MCF 10A (cell line): ENCODE data around the gene BLOC1S1. TPM values are rescaled to one million over a fixed set of nuclear protein-coding genes. Genes with fewer than 3 reads are reported as not detected.

Source experiments
- BruUV-seq: library from RNA; stranded (reverse); fragments of 400-500 nt; replicated peaks from 2 replicates; lab custom pipeline; 2021; lab: Mats Ljungman, UMichigan
- CTCF ChIA-PET: fragments of 300-600 bp; sonication (Branson Sonifier 250); formaldehyde crosslinking; extraction: SDS; loops from one replicate; lab custom pipeline; 2021; ENCODE audit warnings: antibody characterized with exemption, inconsistent platforms; lab: Yijun Ruan, JAX
- POLR2A ChIA-PET: fragments of 300-600, 350-650 bp; sonication (Branson Sonifier 250); formaldehyde crosslinking; extraction: SDS; loops from one replicate; lab custom pipeline; 2020; ENCODE audit warnings: antibody characterized with exemption, inconsistent platforms; lab: Yijun Ruan, JAX
- DNase-seq: peaks from one replicate; pipeline ENCODE4 v3.0.0-alpha.2; 2018; ENCODE audit not compliant: unreplicated experiment
- H3K27ac Mint-ChIP-seq: one replicate; pipeline ENCODE4 v1.8.0; 2022; ENCODE audit warnings: mild to moderate bottlenecking, low read depth, mixed read lengths; ENCODE audit not compliant: unreplicated experiment
- H3K27me3 Mint-ChIP-seq: one replicate; pipeline ENCODE4 v1.8.0; 2022; ENCODE audit warnings: mixed read lengths; ENCODE audit not compliant: insufficient read depth, unreplicated experiment
- H3K36me3 Mint-ChIP-seq: one replicate; pipeline ENCODE4 v1.8.0; 2022; ENCODE audit warnings: mild to moderate bottlenecking, moderate library complexity, mixed read lengths; ENCODE audit not compliant: insufficient read depth, unreplicated experiment
- H3K4me1 Mint-ChIP-seq: one replicate; pipeline ENCODE4 v1.8.0; 2022; ENCODE audit warnings: mixed read lengths; ENCODE audit not compliant: insufficient read depth, unreplicated experiment
- H3K4me3 Mint-ChIP-seq: one replicate; pipeline ENCODE4 v1.8.0; 2022; ENCODE audit warnings: mild to moderate bottlenecking, moderate library complexity, mixed read lengths; ENCODE audit not compliant: unreplicated experiment
- H3K9me3 Mint-ChIP-seq: one replicate; pipeline ENCODE4 v1.8.0; 2022; ENCODE audit warnings: mixed read lengths; ENCODE audit not compliant: unreplicated experiment
- intact Hi-C: fragments of 100-400 bp; cut with micrococcal nuclease; formaldehyde crosslinking; loops from 2 replicates; pipeline ENCODE4 v1.14.1; 2022
- total RNA-seq: library from RNA; stranded (reverse); gene quantifications from 2 replicates; pipeline ENCODE4 v1.2.3, GENCODE V29; 2022
- TF ChIP-seq, protein P1 (sequence below): fragments of 200-600 bp; IDR thresholded peaks from one replicate; pipeline ENCODE4 v1.8.0; 2022; ENCODE audit warnings: antibody characterized with exemption, mild to moderate bottlenecking; ENCODE audit not compliant: unreplicated experiment

Gene BLOC1S1
- total RNA-seq, 1 experiment from 2014 or later, result 75.8 TPM

GRCh38 chr12:55681142-55682077, 34.4 kb upstream of the BLOC1S1 start:
- TF ChIP-seq, protein P1, sequence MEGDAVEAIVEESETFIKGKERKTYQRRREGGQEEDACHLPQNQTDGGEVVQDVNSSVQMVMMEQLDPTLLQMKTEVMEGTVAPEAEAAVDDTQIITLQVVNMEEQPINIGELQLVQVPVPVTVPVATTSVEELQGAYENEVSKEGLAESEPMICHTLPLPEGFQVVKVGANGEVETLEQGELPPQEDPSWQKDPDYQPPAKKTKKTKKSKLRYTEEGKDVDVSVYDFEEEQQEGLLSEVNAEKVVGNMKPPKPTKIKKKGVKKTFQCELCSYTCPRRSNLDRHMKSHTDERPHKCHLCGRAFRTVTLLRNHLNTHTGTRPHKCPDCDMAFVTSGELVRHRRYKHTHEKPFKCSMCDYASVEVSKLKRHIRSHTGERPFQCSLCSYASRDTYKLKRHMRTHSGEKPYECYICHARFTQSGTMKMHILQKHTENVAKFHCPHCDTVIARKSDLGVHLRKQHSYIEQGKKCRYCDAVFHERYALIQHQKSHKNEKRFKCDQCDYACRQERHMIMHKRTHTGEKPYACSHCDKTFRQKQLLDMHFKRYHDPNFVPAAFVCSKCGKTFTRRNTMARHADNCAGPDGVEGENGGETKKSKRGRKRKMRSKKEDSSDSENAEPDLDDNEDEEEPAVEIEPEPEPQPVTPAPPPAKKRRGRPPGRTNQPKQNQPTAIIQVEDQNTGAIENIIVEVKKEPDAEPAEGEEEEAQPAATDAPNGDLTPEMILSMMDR, result peak; percentile 37
- CTCF ChIA-PET, result interaction anchor here (0.6 to 1.2 kb wide), 4 partner anchors 8 to 358 kb away, joined by 3 to 4 read pairs (median 3); partner anchors contain the start of gene OR10P1
- peaks cover 25% of the 10 kb centered on the region for H3K27me3 Mint-ChIP-seq
- H3K27ac Mint-ChIP-seq, result no peak overlapping the region
- H3K9me3 Mint-ChIP-seq, result no peaks in the 10 kb centered on the region
- peak; percentile 75 for DNase-seq
- intact Hi-C loops, result loop anchor here (1.0 to 2.0 kb wide), 3 partner anchors 40 to 55 kb away; partner anchors contain the start of gene CD63
- peaks cover 9% of the 10 kb centered on the region for H3K4me1 Mint-ChIP-seq
- POLR2A ChIA-PET, result interaction anchor here (0.7 kb wide), 1 partner anchor 34 kb away, joined by 3 read pairs; the partner anchor contains the start of gene BLOC1S1
- no peaks in the 10 kb centered on the region for H3K36me3 Mint-ChIP-seq
- H3K4me3 Mint-ChIP-seq, result no peak overlapping the region
- no TSS peak for BruUV-seq

DNA sequence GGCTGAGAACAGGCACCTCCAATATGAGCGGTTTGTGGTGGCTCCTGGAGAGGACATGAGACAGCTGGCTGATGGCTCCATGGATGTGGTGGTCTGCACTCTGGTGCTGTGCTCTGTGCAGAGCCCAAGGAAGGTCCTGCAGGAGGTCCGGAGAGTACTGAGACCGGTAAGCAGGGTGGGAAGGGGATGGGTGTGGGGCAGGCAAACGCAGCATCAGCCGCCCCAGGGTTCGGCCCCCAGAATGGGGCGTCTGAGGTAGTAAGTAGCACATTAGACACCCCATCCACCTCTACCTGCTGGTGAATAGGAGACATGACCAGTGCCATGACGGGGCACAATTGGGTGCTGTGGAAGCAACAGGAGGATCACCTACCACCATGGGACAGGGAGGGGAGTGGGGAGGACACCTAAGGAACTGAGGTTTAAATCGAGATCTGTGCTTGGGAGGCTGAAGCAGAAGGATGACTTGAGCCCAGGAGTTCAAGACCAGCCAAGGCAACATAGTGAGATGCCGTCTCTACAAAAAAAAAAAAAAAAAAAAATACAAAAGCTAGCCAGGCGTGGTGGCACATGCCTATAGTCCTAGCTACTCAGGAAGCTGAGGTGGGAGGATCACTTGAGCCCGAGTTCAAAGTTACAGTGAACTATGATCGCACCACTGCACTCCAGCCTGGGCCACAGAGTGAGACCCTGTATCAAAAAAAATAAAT, 33.6 kb upstream of the BLOC1S1 start:
- Mint-ChIP-seq H3K36me3 (no peaks in the 10 kb centered on the region), H3K4me3 (no peak overlapping the region), H3K4me1 (peaks cover 9% of the 10 kb centered on the region), H3K27me3 (peaks cover 25% of the 10 kb centered on the region), H3K9me3 (no peaks in the 10 kb centered on the region), H3K27ac (no peak overlapping the region)
- ChIA-PET POLR2A (interaction anchor here (0.7 kb wide), 1 partner anchor 34 kb away, joined by 3 read pairs; the partner anchor contains the start of gene BLOC1S1), CTCF (interaction anchor here (0.8 to 1.2 kb wide), 2 partner anchors 9 to 15 kb away, joined by 3 to 4 read pairs; no protein-coding TSS in a partner anchor)
- intact Hi-C loops, result no loop called here
- BruUV-seq, result no TSS peak
- TF ChIP-seq, protein P1, result no peak
- no peak for DNase-seq

- DNase-seq, result no peak
- Mint-ChIP-seq H3K4me1 (peaks cover 9% of the 10 kb centered on the region), H3K4me3 (no peak overlapping the region), H3K9me3 (no peaks in the 10 kb centered on the region), H3K27ac (no peak overlapping the region), H3K36me3 (no peaks in the 10 kb centered on the region), H3K27me3 (peaks cover 30% of the 10 kb centered on the region)
- POLR2A ChIA-PET, result no interaction called here
- BruUV-seq, result no TSS peak
- intact Hi-C loops, result no loop called here
- TF ChIP-seq, protein P1, result no peak
- CTCF ChIA-PET, result interaction anchor here (0.6 to 0.9 kb wide), 3 partner anchors 29 to 68 kb away, joined by 3 to 4 read pairs (median 4); no protein-coding TSS in a partner anchor
Measured at GRCh38 chr12:55683676-55684075, 32.2 kb upstream of the BLOC1S1 start.
